HG03378 (cell line): ENCODE results near the gene UNKL.

Source experiments
- ATAC-seq: cut with Tn5 transposase; IDR thresholded peaks from one replicate; pipeline ENCODE4 v1.9.1; 2021; ENCODE audit warnings: mild to moderate bottlenecking, moderate library complexity; ENCODE audit not compliant: unreplicated experiment

UNKL gene

DNA sequence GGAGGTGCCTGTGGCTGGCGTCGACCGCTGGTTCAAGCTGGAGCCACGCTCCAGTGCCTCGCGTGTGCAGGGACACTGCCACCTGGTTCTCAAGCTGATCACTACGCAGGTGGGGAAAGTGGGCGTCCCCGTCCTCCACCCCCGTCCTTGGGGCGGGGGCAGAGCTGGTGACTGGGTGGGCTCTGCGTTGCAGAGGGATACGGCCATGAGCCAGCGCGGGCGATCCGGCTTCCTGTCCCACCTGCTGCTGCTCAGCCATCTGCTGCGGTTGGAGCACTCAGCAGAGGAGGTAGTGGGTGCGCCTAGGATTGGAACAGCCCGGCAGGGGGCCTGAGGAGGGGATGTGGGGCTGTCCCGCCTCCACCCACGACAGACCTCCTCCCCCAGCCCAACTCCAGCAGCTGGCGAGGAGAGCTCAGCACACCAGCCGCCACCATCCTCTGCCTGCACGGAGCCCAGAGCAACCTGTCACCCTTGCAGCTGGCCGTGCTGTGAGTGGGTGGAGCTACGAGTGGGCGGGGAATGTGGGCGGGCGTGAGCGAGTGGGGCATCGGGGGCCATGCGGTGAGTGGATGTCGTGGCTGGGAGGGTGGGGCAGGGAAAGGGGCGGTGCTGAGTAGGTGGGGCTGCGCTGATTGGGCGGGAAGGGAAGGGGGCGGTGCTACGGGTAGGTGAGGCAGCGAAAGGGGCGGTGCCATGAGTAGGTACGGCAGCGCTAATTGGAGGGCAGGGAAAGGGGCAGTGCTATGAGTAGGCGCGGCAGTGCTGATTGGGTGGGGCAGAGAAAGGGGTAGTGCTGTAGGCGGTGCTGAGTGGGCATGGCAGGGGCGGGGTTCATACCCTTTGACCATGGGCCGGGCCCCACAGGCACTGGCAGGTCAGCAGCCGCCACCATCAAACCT is 71.7 kb downstream of the UNKL start:
- peak; percentile 75 for ATAC-seq

DNA sequence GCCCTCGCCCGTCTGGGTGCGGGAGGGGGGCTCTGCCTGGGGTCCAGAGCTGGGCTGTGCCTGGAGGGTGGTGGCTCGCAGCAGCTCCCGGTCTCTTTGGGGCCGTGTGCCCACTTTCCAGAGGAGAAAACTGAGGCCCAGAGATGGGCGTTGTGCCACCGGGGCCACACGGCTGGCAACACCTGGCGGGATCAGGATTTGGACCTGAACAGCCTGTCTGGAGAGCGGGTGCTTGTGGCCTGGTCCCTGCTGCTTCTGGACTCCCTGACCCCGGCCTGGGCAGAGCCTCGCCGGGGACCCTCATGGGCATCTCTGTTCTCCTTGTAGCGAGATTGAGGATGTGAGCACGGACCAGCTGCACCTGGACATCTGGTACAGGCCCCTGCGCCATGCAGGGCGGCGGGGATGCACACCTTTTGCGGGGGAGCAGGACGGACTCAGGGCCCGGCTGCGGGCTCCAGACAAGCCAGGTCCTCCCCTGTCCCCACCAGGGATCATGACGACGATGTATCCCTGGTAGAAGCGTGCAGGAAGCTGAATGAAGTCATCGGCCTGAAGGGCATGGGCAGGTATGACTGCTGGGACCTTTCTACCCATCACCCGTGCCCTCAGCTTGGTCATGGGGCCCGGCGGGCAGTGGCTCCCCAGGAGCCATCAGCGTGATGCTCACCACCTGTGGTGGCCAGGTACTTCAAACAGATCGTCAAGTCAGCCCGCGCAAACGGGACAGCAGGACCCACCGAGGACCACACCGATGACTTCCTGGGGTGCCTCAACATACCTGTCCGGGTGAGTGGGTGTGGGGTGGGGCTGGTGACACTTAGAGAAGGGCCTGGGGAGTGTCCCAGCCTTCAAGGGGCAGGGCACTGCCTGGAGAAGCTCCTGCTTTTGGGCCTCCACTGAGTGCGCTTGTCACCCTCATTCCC is 72.7 kb downstream of the UNKL start:
- no peak for ATAC-seq

DNA sequence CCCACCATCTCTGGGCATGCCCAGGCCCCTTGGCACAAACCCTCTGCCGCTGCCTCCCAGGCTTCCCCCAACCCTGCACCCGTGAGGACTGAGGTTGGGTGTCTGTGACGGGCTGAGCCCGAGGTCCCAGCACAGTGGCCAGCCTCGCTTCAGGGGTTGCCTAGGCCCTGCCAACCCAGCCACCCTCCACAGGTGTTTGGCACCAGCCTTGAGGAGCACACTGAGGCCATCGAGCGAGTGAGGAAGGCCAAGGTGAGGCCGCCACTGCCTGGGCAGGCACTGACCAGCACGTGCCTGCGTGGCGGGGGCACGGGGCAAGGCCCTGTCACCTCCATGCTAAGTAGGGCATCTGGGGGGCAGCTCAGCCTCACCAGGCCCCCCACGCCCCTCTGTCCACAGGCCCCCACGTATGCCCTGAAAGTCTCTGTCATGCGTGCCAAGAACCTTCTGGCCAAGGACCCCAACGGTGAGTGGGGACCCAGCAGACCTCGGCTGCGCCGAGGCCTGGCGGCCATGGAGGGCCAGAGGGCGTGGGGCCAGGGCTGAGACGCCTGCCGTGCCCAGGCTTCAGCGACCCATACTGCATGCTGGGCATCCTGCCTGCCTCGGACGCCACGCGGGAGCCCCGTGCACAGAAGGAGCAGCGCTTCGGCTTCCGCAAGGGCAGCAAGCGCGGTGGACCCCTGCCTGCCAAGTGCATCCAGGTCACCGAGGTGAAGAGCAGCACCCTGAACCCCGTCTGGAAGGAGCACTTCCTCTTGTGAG is 73.6 kb downstream of the UNKL start:
- no peak for ATAC-seq

DNA sequence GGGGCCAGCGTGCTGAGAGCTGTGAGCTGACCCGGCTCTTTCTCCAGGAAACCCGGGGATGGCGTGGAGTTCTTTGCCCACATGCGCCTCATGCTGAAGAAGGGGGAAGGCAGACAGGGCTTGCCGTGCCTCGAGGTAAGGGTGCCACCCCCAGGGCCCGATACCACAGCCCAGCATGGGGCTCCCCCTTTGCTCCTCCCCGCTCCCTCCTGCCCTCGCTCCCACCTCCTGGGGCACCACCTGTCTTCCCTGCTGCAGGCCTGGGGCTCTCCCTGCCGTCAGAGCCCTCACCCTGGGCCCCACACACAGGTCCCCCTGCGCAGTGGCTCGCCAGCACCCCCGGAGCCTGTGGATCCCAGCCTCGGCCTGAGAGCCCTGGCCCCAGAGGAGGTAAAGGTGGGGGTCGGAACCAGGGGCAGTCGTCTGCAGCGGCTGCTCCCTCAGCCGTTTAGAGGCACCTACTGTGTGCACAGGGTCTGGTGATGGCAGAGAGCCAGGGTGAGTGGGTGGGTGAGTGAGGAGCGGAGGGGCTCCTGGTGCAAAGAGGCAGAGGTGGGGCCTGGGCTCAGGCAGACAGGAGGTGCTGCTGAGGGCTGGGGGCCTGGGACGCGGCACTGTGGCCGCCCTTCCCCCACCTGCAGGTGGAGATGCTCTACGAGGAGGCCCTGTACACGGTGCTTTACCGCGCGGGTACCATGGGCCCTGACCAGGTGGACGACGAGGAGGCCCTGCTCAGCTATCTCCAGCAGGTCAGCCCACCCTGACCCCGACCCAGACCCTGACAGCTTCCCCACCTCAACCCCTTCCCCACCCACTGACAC is 75.4 kb downstream of the UNKL start:
- ATAC-seq = no peak

DNA sequence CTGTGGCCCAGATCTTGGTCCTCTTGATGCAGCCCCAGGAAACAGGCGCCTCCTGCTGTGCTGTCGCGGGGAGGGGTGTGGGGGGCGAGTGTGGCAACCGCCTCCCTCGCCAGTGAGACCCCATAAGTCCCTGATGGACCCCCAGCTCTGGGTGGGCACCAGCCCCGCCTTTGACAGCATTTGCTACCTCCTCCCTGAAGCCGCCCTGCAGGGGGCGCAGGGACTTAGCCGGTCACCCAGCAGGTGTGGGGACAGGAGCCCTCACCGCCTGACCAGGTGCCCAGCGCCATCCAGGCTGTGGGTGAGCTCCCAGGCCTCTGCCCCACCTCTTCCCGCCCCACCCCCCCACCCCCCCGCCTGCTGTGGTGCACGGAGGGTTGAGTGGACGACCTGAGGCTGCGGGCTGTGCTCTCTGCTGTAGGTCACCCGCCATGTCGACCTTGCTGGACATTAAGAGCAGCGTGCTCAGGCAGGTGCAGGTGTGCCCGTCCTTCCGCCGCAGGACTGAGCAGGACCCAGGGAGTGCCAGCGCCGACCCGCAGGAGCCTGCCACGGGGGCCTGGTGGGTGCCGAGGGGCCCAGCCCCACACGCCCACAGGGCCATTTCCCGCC is 76.3 kb downstream of the UNKL start:
- no peak for ATAC-seq

DNA sequence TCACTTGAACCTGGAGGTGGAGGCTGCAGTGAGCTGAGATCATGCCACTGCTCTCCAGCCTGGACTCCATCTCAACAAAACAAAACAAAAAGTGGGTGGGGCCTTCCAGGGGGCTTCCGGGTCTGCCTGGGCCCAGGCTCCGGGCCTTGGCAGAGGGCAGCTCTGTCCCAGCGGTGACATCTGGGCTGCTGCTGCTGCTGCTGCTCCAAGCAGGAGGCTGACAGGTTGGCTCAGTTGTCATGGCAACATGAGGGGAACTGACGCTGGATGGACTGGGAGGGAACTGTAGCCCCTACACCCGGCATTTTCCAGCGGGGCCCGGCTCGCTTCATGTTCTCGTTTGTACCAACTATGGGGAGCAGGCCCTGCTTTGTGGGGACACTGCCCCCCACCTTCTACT is 77.0 kb downstream of the UNKL start:
- ATAC-seq = no peak

DNA sequence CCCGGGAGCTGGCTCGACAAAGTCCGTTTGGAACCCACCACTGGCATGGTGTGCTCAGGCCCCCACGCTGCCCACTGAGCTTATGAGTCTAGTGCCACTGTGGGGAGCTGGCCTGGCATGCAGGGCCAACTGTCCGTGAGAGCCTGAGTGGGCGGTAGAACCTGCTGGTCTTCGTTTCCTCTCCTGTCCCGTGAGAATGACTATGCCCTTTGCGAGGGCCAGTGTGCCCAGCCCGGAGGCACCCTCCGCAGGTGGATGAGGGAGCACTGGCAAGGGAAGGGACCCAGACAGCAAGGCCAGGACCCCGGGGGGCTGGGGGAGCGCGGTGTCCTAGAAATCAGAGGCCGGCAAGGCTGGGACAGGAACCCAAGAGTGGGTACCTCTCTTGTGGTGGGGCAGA is 77.9 kb downstream of the UNKL start:
- ATAC-seq = no peak

DNA sequence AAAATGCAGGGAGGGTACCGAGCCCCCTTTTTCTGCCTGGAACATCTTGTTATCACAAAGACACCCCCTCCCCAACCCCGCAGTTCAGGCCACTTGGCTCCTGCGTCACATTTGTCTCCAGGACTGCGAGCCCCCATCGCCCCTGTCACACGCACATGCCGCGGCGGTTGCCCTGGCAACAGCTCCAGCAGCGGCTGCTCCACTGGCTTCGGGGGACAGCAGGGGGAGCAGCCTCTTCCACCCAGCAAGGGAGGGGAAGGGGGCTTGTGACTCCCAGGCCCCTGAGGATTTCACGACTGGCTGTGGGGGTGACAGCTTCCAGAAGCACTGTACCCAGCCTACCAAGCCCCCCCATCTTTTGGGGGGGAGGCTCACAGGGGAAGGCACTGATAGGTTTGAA is 78.5 kb downstream of the UNKL start:
- ATAC-seq = no peak

DNA sequence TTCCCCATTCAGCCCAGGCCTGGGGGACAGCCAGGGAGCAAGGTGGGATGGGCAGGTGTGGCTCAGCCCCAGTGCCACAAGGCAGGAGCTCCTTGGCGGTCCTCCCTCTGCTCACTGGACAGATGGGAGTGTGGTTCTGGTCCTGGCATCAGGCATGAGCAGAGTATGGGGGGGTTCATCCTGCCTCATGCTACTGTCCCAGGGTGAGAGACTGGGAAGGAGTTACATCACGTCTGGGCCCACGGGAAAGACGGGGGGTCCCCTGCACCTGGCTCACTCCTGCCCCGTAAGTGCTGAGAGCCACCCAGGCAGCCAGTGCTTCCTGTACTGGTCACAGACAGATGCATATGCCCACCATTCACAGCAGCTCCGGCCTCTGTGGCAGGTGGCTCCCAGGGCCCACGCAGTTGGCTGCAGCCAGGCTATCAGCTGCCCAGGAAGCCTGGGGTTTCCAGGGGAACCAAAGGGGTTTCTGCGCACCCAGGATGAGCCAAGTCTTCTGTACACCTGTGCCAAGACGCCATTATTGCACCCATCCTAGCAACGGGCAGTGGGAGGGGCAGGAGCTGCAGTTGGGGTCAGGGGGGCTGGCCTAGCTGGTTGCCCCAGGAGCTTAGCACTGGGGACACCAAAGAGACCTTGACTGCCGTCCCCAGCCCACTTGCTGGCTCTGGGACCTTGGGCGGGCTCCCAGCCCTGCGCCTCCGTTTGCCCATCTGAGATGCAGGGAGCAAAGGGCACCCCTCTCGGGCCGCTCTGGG is 79.1 kb downstream of the UNKL start:
- no peak for ATAC-seq

DNA sequence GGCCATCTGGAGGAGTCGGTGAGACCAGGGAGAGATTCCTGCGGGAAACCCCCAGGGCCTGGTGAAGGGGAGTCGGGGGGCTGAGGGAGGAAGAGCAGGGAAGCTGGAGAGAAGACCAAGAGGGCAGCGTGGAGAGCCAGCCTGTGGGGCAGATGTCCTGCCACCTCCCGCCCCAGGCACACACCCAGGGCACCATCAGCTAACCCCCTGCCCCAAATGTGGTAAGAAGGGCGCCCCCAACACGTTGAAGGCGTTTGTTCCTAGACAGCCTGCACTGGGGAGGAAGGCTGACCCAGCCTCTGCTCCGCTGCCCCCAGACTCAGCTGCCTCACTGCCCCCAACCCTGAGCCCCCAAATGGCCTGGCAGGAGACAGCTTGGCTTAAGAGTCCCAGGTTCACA is 79.8 kb downstream of the UNKL start:
- ATAC-seq = no peak

DNA sequence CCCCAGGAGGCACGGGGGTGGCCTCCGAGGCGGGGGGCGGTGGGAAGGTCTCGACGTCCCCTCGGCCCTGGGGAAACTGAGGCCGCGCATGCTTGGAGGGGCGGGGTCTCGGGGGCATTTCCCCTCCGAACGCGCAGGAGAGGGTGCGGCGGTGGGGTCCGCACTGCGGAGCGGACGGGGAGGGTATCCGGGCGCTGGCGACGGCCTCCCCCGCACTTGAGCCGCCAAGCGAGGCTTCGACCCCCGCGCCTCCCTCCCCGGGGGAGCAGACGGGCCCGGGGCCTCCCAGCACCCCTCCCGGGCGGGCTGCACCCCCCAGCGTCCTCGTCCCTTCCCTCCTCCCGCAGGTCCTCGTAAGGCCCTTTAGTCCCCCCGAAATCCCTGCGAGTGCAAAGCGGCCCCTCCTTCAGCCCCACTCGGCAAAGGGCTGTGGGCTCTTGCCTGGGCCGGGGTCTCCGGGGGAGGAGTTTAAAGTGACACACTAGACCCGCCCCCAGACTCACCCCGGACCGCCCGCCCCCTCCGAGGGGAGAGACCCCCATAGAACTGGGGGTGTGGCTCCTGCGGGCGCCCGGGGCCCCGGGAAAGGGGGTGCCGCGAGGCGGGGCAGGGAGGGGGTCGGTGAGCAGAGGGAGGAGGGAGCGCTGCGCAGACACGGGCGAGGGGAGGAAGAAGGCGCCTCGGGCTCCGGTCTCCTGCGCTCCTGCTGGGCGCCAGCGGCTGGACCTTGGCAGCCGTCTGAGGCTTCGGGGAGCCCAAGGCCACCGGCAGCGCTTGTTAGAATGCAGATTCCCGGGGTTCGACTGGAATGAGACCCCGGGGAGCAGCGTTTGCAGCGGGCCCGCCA is 80.4 kb downstream of the UNKL start:
- ATAC-seq = no peak

DNA sequence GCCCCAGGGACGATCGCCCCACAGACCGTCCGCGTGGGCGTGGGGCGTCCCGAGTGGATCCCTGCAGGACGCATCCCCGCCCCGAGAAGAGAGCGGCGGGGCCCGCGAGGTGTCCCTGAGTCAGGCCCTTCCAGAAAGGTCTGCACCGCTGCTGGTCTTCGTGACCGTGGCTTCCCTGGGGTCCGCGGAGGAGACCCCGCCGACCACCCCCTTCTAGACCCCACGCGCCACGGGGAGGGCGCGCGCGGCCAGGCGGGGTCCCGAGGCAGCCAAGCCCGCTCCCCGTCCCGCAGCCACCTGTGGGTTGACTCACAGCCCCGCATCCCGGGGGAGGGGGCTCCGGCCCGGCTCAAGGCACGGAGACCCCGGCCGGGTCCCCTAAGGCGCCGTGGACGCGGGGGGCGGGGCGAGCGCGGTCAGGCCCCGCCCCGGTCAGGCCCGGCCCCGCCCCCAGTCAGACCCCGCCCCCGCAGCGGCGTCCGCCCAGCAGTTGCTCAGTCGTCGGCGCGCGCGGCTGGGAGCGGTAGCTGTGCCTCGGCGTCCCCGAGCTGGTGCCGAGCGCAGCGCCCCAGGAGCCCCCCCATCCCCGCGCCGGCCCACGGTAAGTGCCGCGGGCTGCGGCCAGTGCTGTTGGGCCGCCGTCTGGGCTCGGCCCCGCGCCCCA is 81.2 kb downstream of the UNKL start, which contains the start of gene BAIAP3:
TSS of gene BAIAP3 (plus strand) at position 497 of the 664 bp plus-strand sequence. CDS start 4,905 bp downstream, outside the sequence.
- ATAC-seq = no peak

DNA sequence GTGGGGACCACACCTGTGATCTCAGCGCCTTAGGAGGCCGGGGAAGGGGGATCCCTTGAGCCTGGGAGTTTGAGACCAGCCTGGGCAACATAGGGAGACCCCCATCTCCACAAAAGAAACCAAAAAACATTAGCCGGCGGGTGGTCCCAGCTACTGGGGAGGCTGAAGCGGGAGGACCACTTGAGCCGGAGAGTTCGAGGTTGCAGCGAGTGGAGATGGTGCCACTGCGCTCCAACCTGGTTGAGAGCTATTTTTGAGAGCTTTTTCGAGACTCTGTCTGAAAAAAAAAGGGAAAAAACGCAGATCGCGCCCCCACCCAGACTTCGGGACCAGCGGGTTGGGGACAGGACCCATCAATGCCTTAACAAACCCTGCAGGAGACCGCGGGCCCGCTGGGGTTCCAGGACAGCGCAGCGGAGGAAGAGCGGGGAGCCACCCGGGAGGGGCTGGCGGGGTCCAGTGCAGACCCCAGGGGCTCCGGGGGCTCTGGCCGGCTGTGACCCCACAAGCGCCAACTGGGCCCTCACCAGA is 81.8 kb downstream of the UNKL start:
- no peak for ATAC-seq

DNA sequence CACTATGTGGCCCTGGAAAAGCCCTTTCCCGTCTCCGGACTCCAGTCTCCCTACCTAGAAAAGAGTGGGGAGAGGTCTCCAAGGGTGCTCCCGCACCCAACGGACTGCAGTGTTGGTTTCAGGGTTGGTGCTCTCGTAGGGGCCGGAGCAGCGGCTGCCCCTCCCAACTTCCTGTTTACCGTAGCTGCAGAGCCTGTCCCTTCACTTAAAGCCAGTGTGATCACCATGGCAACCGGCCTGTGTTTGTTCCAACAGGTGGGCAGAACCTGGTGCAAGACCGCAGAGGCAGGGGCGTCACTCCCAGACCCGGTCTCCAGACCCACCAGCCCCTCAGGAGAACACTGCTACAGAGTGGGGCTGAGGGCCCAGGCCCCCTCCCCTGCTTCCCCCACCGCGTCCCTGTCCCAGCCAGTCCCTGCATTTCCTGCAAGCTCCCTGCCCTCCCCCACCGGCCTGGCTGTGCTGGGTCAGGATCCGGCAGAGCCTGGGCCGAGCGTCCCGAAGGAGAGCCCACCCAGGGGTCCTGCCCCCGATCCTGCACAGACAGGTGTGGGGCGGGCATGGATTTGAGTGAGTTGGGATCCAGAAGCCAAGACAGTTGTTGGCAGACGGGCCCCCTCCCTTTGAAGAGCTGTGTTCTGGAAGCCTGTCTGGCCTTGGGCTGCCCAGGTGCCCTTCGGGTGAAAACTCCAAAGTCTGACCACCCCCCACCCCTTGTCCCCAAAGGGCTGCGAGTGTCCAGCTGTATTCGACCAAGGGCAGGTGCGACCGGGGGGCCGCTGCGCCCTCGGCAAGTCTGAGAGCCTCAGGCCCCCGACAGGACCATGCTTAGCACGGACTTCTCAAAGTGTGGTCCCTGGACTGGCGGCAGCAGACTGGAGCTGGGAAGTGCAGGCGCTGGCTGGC is 82.5 kb downstream of the UNKL start:
- ATAC-seq = peak; percentile 48

DNA sequence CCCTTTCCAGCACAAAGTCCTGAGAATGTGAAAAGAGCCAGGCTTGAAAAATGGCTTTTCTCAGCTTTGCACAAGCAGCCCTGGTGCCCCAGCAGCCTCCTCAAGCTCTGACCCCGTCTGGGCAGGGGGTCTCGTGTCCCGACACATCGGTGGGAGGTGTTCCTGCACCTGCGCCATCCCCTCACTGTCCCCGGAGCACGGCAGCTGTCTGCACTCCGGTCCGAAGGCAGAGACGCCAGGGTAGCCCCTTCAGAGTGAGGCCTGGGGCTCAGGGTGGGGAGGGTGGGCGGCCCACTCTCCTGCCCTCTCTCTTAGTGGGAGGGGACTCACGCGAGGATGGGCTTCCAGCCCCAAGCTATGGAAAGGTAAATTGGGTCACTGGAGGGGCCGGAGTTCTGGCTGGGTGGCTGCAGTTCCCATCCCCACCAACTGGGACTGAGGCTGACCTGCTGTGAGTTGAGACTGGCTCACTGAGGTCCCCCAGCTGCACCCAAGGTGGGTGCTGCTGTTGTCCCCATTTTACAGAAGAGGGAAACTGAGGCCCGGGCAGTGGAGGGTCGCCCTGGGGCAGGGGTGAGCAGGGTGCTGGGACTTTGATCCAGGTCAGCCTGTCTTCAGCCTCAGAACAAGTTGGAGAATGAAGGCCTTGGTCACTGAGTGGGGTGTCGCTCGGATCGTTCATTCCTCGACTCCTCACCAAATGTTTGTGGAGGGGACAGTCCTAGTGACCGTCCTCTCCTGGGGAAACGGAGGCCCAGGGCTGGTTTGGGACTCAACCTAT is 83.4 kb downstream of the UNKL start:
- ATAC-seq = no peak
